ENCODE results near the gene WNT9B. TPM values are rescaled to one million over a fixed set of nuclear protein-coding genes. Genes with fewer than 3 reads are reported as not detected.

Gene WNT9B
- total RNA-seq, 2 experiments from 2014 or later: not detected

- Histone ChIP-seq H3K27me3 (ENCODE audit: control insufficient read depth in 1 of 2, insufficient read depth in 2 of 2, low read length in 2 of 2) (peaks cover 18 to 26% of the 10 kb centered on the region in 2 experiments), H3K4me1 (ENCODE audit: insufficient read depth, low read length) (peaks cover 7% of the 10 kb centered on the region), H3K9me3 (ENCODE audit: control insufficient read depth in 1 of 2, insufficient read depth in 1 of 2, low read length in 2 of 2) (peaks cover 11 to 15% of the 10 kb centered on the region in 2 experiments), H3K4me3 (ENCODE audit: low read length) (no peak overlapping the region), H3K36me3 (ENCODE audit: insufficient read depth, low read length) (no peaks in the 10 kb centered on the region), H3K27ac (ENCODE audit: low read depth in 1 of 2, low read length in 2 of 2) (no peak overlapping the region)
- Mint-ChIP-seq H3K4me3 (no peak overlapping the region), H3K36me3 (ENCODE audit: low read depth) (no peaks in the 10 kb centered on the region), H3K27me3 (peaks cover 63% of the 10 kb centered on the region), H3K27ac (no peak overlapping the region), H3K9me3 (peaks cover 5% of the 10 kb centered on the region), H3K4me1 (ENCODE audit: low read depth) (no peaks in the 10 kb centered on the region)
- ChIA-PET POLR2A (no interaction called here), CTCF (interaction anchor here (0.6 to 1.2 kb wide), 2 partner anchors 99 to 401 kb away, joined by 4 to 5 read pairs; no protein-coding TSS in a partner anchor)
- intact Hi-C loops (cut with DNase I, micrococcal nuclease): loop anchor here in 1 of 2 experiments (2.0 to 5.0 kb wide), 2 partner anchors 99 to 161 kb away; no protein-coding TSS in a partner anchor
- peak; percentile 57 for TF ChIP-seq CTCF (IDR thresholded peaks at IDR 0.05)
- ATAC-seq (ENCODE audit: poor library complexity) (peak; percentile 24), DNase-seq (peak in 3 of 14 experiments; percentile 20 to 54 (median 47))
These were observed 9.6 kb upstream of the WNT9B start for GRCh38 chr17:46841561-46842379.

- no peak for TF ChIP-seq CTCF (IDR thresholded peaks at IDR 0.05)
- CTCF ChIA-PET: interaction anchor here (1.2 kb wide), 1 partner anchor 98 kb away, joined by 5 read pairs; no protein-coding TSS in a partner anchor
- H3K27me3 Mint-ChIP-seq: peaks cover 74% of the 10 kb centered on the region
- H3K27ac ChIP-seq (ENCODE audit: low read depth in 1 of 2, low read length in 2 of 2): no peak overlapping the region
- no peak overlapping the region for H3K4me3 ChIP-seq (ENCODE audit: low read length)
- no peaks in the 10 kb centered on the region for H3K36me3 Mint-ChIP-seq (ENCODE audit: low read depth)
- no peak for DNase-seq
- intact Hi-C loops (cut with DNase I, micrococcal nuclease): loop anchor here in 1 of 2 experiments (2.0 to 5.0 kb wide), 2 partner anchors 98 to 159 kb away; no protein-coding TSS in a partner anchor
- no peak for ATAC-seq (ENCODE audit: poor library complexity)
- peaks cover 11 to 15% of the 10 kb centered on the region in 2 experiments for H3K9me3 ChIP-seq (ENCODE audit: control insufficient read depth in 1 of 2, insufficient read depth in 1 of 2, low read length in 2 of 2)
- no peaks in the 10 kb centered on the region for H3K36me3 ChIP-seq (ENCODE audit: insufficient read depth, low read length)
- H3K4me1 Mint-ChIP-seq (ENCODE audit: low read depth): no peaks in the 10 kb centered on the region
- POLR2A ChIA-PET: no interaction called here
- H3K27me3 ChIP-seq (ENCODE audit: control insufficient read depth in 1 of 2, insufficient read depth in 2 of 2, low read length in 2 of 2): peaks cover 23 to 33% of the 10 kb centered on the region in 2 experiments
- no peak overlapping the region for H3K4me3 Mint-ChIP-seq
- H3K9me3 Mint-ChIP-seq: peaks cover 5% of the 10 kb centered on the region
- H3K4me1 ChIP-seq (ENCODE audit: insufficient read depth, low read length): peaks cover 7% of the 10 kb centered on the region
- H3K27ac Mint-ChIP-seq: no peak overlapping the region
These were observed 8.5 kb upstream of the WNT9B start for GRCh38 chr17:46842835-46843234.

- H3K27ac ChIP-seq (ENCODE audit: low read depth in 1 of 2, low read length in 2 of 2): no peak overlapping the region
- Mint-ChIP-seq H3K4me3 (no peak overlapping the region), H3K4me1 (ENCODE audit: low read depth) (no peaks in the 10 kb centered on the region), H3K9me3 (peaks cover 5% of the 10 kb centered on the region), H3K27ac (no peak overlapping the region), H3K36me3 (ENCODE audit: low read depth) (no peaks in the 10 kb centered on the region), H3K27me3 (peaks cover 89% of the 10 kb centered on the region)
- H3K4me1 ChIP-seq (ENCODE audit: insufficient read depth, low read length): peaks cover 12% of the 10 kb centered on the region
- TF ChIP-seq CTCF (IDR thresholded peaks at IDR 0.05): no peak
- POLR2A ChIA-PET: no interaction called here
- no peak for DNase-seq
- no peak for ATAC-seq (ENCODE audit: poor library complexity)
- H3K4me3 ChIP-seq (ENCODE audit: low read length): no peak overlapping the region
- no peaks in the 10 kb centered on the region for H3K36me3 ChIP-seq (ENCODE audit: insufficient read depth, low read length)
- CTCF ChIA-PET: interaction anchor here (0.7 kb wide), 1 partner anchor 101 kb away, joined by 4 read pairs; no protein-coding TSS in a partner anchor
- H3K9me3 ChIP-seq (ENCODE audit: control insufficient read depth in 1 of 2, insufficient read depth in 1 of 2, low read length in 2 of 2): peaks cover 11% of the 10 kb centered on the region in 2 experiments
- H3K27me3 ChIP-seq (ENCODE audit: control insufficient read depth in 1 of 2, insufficient read depth in 2 of 2, low read length in 2 of 2): peaks cover 34 to 54% of the 10 kb centered on the region in 2 experiments
- intact Hi-C loops (cut with DNase I, micrococcal nuclease): no loop called here
These were observed 3.9 kb upstream of the WNT9B start for GRCh38 chr17:46847204-46848191.

Measured in CD4-positive, alpha-beta T cell (primary cell).